ENCODE measurements around the gene GLIPR1L2. TPM values are rescaled to one million over a fixed set of nuclear protein-coding genes. Genes with fewer than 3 reads are reported as not detected.

Gene GLIPR1L2
- total and polyA plus RNA-seq, 2 donors (not counting 1 experiment from before 2014, with no cell fraction given), result 0.37 to 0.91 TPM

- no peak overlapping the region for H2AFZ ChIP-seq (ENCODE audit: insufficient read depth, low read depth, low read length, poor library complexity, severe bottlenecking)
- Mint-ChIP-seq H3K27me3 (no peaks in the 10 kb centered on the region), H3K9me3 (ENCODE audit: insufficient read depth) (no peaks in the 10 kb centered on the region), H3K4me3 (no peak overlapping the region), H3K27ac (no peak overlapping the region), H3K4me1 (peaks cover 5% of the 10 kb centered on the region)
- H4K20me1 ChIP-seq (ENCODE audit: control insufficient read depth, insufficient read depth, low read length, poor library complexity, severe bottlenecking), result no peaks in the 10 kb centered on the region
- H3K4me3 ChIP-seq (ENCODE audit: control extremely low read depth in 1 of 5, extremely low read depth in 1 of 5, insufficient read depth in 1 of 5, low read depth in 2 of 5, low read length in 4 of 5), result no peak overlapping the region
- no peaks in the 10 kb centered on the region for H3K79me2 ChIP-seq (ENCODE audit: control insufficient read depth, insufficient read depth, low read length)
- CTCF ChIA-PET, result no interaction called here
- H3K4me1 ChIP-seq (ENCODE audit: control insufficient read depth in 2 of 2, insufficient read depth in 2 of 2, low read length in 2 of 2), result no peaks in the 10 kb centered on the region
- POLR2A ChIA-PET, result no interaction called here
- H3K36me3 ChIP-seq (replicated peaks in 1 of 2; ENCODE audit: control extremely low read depth in 1 of 2, control insufficient read depth in 1 of 2, extremely low read depth in 1 of 2, insufficient read depth in 2 of 2, low read length in 1 of 2), result no peaks in the 10 kb centered on the region
- H3K4me2 ChIP-seq (replicated peaks; ENCODE audit: low read depth, low read length, poor library complexity, severe bottlenecking), result no peak overlapping the region
- H3K27ac ChIP-seq (ENCODE audit: low read length in 2 of 2), result no peak overlapping the region
- intact Hi-C loops (cut with micrococcal nuclease), result no loop called here
- no peak overlapping the region for H3K9ac ChIP-seq (ENCODE audit: low read length)
- ATAC-seq (ENCODE audit: low read depth), result no peak
- no peak for DNase-seq
- no peak for TF ChIP-seq EZH2 (IDR thresholded peaks at IDR 0.05; ENCODE audit: borderline replicate concordance, insufficient read depth, low read depth, low read length, poor library complexity, severe bottlenecking)
- no peak for TF ChIP-seq CTCF (IDR thresholded peaks at IDR 0.05)
- H3K27me3 ChIP-seq (replicated peaks in 1 of 4; ENCODE audit: control extremely low read depth in 1 of 4, control insufficient read depth in 3 of 4, insufficient read depth in 4 of 4, low read length in 3 of 4), result no peaks in the 10 kb centered on the region
- H3K9me3 ChIP-seq (ENCODE audit: control extremely low read depth in 1 of 3, control insufficient read depth in 2 of 3, insufficient read depth in 1 of 3, low read length in 2 of 3), result no peaks in the 10 kb centered on the region
- WGBS (ENCODE audit: insufficient coverage), result no CpG with 5 or more reads among the region's 2 CpGs
These were observed 18.9 kb downstream of the GLIPR1L2 start for GRCh38 chr12:75409830-75410229.

GRCh38 chr12:75414671-75415070 is 23.8 kb downstream of the GLIPR1L2 start:
- DNase-seq (no peak), ATAC-seq (ENCODE audit: low read depth) (no peak)
- ChIA-PET CTCF (interaction anchor here (1.3 kb wide), 1 partner anchor 23 kb away, joined by 3 read pairs; the partner anchor contains the start of gene GLIPR1L2), POLR2A (no interaction called here)
- Histone ChIP-seq H3K9me3 (ENCODE audit: control extremely low read depth in 1 of 3, control insufficient read depth in 2 of 3, insufficient read depth in 1 of 3, low read length in 2 of 3) (no peaks in the 10 kb centered on the region), H3K79me2 (ENCODE audit: control insufficient read depth, insufficient read depth, low read length) (no peaks in the 10 kb centered on the region), H3K27ac (ENCODE audit: low read length in 2 of 2) (no peak overlapping the region), H3K4me1 (ENCODE audit: control insufficient read depth in 2 of 2, insufficient read depth in 2 of 2, low read length in 2 of 2) (no peaks in the 10 kb centered on the region), H4K20me1 (ENCODE audit: control insufficient read depth, insufficient read depth, low read length, poor library complexity, severe bottlenecking) (no peaks in the 10 kb centered on the region), H3K27me3 (replicated peaks in 1 of 4; ENCODE audit: control extremely low read depth in 1 of 4, control insufficient read depth in 3 of 4, insufficient read depth in 4 of 4, low read length in 3 of 4) (no peaks in the 10 kb centered on the region), H2AFZ (ENCODE audit: insufficient read depth, low read depth, low read length, poor library complexity, severe bottlenecking) (no peak overlapping the region), H3K4me2 (replicated peaks; ENCODE audit: low read depth, low read length, poor library complexity, severe bottlenecking) (no peak overlapping the region), H3K36me3 (replicated peaks in 1 of 2; ENCODE audit: control extremely low read depth in 1 of 2, control insufficient read depth in 1 of 2, extremely low read depth in 1 of 2, insufficient read depth in 2 of 2, low read length in 1 of 2) (no peaks in the 10 kb centered on the region), H3K4me3 (ENCODE audit: control extremely low read depth in 1 of 5, extremely low read depth in 1 of 5, insufficient read depth in 1 of 5, low read depth in 2 of 5, low read length in 4 of 5) (no peak overlapping the region), H3K9ac (ENCODE audit: low read length) (no peak overlapping the region)
- H3K4me1 Mint-ChIP-seq, result peaks cover 5% of the 10 kb centered on the region
- no peak overlapping the region for H3K4me3 Mint-ChIP-seq
- intact Hi-C loops (cut with micrococcal nuclease), result no loop called here
- no peaks in the 10 kb centered on the region for H3K9me3 Mint-ChIP-seq (ENCODE audit: insufficient read depth)
- no peaks in the 10 kb centered on the region for H3K27me3 Mint-ChIP-seq
- no peak overlapping the region for H3K27ac Mint-ChIP-seq
- no CpG with 5 or more reads among the region's 1 CpG for WGBS (ENCODE audit: insufficient coverage)
- TF ChIP-seq CTCF (IDR thresholded peaks at IDR 0.05) (no peak), EZH2 (IDR thresholded peaks at IDR 0.05; ENCODE audit: borderline replicate concordance, insufficient read depth, low read depth, low read length, poor library complexity, severe bottlenecking) (no peak)

All from B cell (primary cell).